H54 (cell line): Measurements from ENCODE around the gene ATR.
"Not testable (repeated sequence)": the region's sequence is repeated elsewhere in the genome, so short reads cannot be mapped to it uniquely, and the experiment has no call there.

Source experiments
- DNase-seq: peaks from one replicate; pipeline ENCODE4 v3.0.0; 2011; ENCODE audit warnings: low spot score, mixed read lengths; ENCODE audit not compliant: insufficient read length
- FAIRE-seq: peaks from 3 replicates; lab custom pipeline; 2011; peaks lifted over from hg19 to GRCh38; lab: Jason Lieb, UNC
- POLR2A ChIP-seq: IDR thresholded peaks from 2 replicates; pipeline ENCODE4 v1.6.1; 2011; ENCODE audit warnings: low read depth, mild to moderate bottlenecking, low read length

The ATR gene

DNA sequence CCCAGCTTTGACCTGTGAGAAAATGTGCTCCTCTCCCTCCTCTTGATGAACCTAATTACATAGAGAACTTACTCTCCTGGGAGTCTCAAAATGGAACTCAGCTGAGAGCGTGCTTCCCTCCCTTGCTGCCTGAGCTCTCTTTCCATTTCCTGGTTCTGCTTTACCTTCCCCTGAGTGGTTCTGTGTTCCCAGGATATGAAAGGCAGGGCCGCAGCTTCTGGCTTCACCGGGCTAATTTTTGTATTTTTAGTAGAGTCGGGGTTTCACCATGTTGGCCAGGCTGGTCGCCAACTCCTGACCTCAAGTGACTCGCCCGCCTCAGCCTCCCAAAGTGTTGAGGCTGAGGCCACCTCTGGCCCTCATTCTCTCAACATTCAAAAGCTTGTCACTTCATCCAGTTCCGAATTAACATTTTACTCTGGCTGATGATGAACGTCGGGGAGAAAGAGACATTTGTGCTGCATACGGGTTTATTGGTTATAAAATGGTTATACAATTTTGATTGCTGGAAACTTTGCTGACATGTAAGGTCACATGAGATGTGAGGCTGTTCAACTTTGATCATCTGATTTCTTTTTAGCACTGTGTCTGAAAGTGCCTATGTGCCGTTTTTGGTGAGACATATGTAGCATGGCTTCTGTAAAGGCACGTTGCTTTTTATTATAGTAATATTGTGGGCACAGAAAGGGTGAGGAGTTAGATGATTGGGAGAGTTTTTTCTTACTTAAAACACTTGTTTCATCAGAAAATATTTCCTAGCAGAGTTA lies 24.3 kb upstream of the ATR start:
- FAIRE-seq (no peak), DNase-seq (no peak)
- TF ChIP-seq POLR2A, result no peak

DNA sequence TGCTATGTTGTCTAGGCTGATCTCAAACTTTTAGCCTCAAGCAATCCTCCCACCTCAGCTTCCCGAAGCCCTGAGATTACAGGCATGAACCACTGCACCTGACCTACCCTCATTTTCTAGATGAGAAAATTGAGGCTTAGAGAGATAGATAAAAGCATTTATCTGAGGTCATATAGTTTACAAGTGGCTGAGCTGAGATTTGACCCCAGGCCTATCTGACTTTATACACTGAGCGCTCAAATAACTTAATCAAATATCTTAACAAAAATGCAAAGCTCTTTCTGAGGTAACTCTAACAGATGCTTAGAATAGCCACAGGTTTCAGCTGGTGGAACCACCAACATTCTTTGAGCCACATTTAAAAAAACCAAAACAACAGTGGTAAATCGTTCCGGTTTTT lies 23.2 kb upstream of the ATR start:
- no peak for DNase-seq
- no peak for TF ChIP-seq POLR2A
- FAIRE-seq, result no peak

DNA sequence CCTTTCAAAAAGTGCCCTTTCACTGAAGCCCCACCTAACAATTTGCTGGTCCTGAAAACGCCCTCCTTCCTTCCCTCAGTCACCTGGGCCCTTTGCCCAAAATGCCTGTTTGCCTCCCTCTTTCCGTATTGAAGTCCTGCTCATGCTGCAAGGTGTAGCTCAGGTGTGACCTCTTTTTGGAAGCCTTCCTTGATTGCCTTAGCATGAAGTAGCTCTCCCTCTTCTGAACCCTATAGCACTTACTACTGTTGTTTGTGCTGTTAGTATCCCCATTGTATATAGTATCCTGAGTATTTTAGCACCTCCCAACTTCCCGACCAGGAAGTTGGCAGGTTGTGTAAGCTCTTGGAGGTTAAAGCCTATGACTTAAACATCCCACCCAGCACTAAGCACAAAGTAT lies 19.4 kb upstream of the ATR start:
- no peak for DNase-seq

DNA sequence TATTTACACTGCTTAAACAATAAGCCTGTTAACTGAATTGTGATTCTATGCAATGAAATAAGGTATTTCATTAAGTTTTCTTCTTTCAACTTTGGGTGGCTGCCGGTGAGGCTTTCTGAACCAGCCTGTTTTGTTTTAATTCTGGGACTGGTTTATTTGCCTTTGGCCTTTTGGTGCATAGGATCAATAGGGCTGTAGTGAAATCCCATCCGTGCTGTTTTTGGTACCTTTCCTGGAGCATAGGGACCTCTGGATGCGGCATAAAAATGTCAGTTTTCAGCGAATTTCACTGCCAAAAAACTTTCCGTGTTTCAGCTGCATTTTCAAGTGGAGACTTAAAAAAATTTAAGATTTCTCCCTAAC lies 18.2 kb upstream of the ATR start:
- no peak for TF ChIP-seq POLR2A
- no peak for FAIRE-seq
- no peak for DNase-seq

More for the DNA sequence above, 19.4 kb upstream of the ATR start:
- no peak for TF ChIP-seq POLR2A
- no peak for FAIRE-seq

DNA sequence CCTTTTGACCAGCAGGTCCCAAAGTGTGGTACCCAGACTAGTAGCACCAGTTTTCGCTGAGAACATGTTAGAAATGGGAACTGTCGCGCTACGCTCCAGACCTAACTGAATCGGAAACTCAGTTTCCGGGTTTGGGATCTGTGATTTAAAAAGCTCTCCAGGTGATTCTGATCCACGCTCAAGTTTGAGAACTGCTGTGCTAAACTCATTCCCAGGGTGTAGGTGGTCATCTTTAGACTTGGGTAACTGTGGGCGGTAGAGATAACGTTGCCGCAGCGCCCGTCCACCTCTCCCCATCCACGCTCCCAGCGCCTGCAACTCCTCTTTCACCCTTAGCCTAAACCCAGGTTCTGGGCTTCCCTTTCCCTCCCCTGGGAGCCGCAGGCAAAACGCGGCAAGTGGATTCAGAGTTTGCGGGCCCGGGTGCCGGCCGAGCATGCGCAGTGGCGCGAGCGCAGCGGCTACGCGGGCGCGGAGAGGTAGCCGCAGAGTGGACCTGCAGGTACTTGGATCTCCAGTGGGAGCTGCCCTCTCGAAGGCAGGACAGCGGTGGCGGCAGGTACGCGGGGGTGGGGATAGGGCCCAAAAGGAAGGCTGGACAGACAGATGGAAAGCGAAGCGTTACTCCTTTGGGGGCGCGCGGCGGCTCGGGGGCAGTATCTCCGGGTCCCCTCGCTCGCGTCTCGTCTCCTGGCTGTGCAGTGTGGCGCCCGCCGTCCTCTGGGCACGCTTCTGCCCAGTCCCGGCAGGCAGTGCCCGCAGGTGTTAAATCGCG lies 17.6 kb upstream of the ATR start, which contains the start of gene PLS1:
TSS of gene PLS1 (plus strand) at position 443 of the 775 bp plus-strand sequence. CDS start 67,845 bp downstream, outside the sequence.
- DNase-seq (peak; percentile 58), FAIRE-seq (peak; percentile 6)
- TF ChIP-seq POLR2A, result peak; percentile 56

DNA sequence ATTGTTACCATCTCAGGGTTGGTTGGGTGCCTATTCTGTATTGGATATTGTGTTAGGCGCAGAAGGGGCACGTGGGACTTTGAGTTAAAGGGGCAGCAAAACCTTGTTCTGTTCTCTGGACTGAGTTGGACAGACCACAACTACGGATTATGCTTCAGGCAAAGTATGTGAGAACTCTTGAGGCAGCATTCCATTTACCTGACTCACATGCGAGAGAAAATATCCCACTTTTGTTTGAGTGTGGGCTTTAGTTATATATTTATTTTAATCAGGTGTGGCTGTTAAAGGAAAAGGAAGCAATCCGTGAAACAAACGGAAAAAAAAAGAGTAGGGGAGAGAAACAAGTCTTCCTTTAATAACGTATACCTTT lies 17.0 kb upstream of the ATR start:
- FAIRE-seq (peak; percentile 85), DNase-seq (peak; percentile 42)

DNA sequence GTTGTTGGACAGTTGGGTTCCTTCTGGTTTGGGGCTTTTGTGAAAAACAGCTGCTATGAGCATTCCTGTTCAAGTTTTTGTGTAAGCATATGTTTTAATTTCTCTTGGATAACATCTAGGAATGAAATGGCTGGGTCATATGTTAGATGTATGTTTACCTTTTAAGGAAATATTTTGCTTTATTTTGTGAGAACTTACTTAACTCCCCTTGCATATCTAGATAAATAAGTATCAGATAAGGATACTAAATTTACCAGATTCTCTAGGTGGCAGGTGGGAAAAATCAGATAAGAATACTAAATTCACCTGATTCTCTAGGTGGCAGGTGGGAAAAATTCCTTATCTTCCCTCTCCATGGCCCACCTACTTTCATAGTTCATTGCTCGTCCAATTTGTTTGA lies 16.6 kb upstream of the ATR start:
- FAIRE-seq (no peak), DNase-seq (no peak)
- TF ChIP-seq POLR2A, result no peak

More for the DNA sequence above, 17.0 kb upstream of the ATR start:
- TF ChIP-seq POLR2A, result no peak

DNA sequence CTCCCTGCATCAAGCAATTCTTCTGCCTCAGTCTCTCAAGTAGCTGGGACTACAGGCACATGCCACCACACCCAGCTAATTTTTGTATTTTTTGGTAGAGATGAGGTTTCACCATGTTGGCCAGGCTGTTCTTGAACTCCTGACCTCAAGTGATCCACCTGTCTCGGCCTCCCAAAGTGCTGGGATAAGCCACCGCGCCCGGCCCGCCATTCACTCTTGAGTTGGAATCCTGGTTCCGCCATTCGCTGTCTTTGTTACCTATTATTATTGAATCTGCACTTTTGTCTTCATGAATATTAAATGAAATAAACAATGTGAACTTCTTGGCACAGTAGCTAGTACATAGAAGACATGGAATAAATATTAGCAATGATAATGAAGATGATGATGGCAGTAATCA lies 13.7 kb upstream of the ATR start:
- not testable (repeated sequence) for FAIRE-seq, DNase-seq

DNA sequence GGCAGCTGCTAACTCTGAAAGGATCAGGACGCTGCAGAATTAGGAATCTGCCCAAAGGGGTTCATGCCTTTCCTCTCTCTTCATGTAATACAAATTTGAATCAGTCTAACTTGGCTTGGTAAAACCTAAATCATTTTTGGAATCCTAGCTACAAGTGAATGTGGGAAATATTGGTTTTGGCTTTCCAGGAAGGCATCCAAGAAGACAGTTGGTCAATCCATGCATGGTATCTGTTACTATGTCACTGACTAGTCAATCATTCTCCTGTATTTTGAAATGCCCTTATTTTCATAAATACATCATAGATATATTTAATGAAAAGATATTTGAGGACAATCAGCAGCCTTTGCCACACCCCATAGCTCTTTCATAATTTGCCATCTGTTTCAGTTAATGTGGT lies 10.2 kb upstream of the ATR start:
- DNase-seq, result no peak
- FAIRE-seq, result no peak
- TF ChIP-seq POLR2A, result no peak

DNA sequence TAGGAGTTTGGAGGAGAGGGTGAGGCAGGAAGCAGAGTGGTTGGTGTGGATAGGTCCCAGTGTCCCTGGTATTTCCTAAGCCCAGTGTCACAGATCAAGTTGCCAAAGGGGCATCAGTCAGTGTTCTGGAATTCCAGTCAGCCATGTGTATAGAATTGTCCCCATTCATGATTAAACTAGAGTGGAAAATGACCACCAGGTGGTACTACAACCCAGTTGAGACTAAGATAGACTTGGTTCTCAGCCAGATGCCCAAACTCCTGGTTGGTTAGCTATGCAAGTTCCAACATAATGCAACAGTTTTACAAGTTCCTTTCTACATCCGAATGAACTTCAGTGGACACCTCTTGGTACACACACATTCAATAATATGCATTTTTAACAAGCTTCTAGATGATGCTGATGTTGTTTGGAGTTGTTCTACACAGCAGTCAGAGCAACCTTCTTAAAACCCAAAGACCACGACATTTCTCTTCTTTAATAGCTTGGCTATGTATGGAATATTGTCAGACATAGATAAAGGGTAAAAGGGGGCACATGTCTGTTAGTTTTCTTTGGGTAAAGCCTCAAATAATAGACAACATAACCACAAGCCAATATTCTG lies 8.4 kb upstream of the ATR start:
- peak; percentile 95 for FAIRE-seq
- DNase-seq, result peak; percentile 30

DNA sequence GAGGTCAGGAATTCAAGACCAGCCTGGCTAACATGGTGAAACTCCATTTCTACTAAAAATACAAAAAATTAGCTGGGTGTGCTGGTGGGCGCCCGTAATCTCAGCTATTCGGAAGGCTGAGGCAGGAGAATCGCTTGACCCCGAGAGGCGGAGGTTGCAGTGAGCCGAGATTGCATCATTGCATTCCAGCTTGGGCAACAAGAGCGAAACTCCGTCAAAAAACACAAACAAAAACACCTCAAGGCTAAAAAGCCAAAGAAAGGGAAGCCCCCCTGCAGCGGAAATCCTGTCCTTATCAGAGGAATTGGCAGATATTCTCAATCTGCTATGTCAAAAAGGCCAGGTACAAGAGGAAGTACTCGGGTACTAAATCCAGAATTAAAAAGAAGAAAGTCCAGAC lies 2.5 kb upstream of the ATR start:
- not testable (repeated sequence) for DNase-seq, FAIRE-seq

More for the DNA sequence above, 8.4 kb upstream of the ATR start:
- no peak for TF ChIP-seq POLR2A

DNA sequence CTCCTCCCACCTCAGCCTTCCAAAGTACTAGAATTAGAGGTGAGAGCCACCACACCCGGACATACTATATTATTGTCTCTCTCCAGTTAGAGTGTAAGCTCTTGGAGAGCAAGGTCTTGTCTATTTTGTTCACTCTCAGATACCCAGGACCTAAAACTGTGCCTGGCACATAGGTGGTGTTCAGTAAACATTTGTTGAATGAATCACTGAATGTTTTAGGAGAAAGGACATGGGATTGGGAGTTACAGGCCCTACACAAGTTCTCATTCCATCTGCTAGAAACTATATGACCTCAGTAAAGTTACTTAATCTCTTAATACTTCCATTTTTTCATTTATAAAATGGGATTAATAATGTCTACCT lies 1.5 kb upstream of the ATR start:
- TF ChIP-seq POLR2A, result no peak
- no peak for FAIRE-seq
- DNase-seq, result no peak

DNA sequence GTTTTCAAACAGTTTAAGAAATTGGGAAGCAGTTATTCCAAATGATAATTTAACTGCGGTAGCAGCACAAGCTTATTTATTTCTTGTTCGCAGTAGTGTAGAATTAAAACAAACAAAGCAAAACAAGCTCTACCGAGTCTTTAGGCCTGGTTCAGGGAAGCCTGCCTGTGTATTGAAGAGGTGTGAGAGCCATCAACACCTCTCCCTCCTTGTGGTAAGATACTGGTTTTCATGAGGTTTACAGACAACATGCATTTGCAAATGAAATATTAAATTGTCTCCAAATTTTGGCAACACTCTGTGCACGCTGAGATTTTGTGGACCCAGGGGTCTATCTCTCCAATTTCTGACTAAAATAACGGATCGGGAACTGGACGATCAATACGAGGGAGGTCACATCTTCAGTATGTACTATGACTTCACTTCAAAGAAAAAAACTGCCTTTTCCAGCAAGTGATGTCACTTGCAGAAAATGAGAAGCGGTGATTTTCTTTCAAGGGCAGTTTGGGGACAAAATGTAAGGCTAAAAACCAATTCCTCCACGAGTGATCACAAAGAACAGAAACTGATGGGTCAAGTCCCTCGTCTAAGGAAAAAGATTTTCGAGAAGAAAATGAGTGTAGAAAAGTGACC lies 721 bp downstream of the ATR start:
- FAIRE-seq (peak; percentile 6), DNase-seq (no peak)
- no peak for TF ChIP-seq POLR2A

DNA sequence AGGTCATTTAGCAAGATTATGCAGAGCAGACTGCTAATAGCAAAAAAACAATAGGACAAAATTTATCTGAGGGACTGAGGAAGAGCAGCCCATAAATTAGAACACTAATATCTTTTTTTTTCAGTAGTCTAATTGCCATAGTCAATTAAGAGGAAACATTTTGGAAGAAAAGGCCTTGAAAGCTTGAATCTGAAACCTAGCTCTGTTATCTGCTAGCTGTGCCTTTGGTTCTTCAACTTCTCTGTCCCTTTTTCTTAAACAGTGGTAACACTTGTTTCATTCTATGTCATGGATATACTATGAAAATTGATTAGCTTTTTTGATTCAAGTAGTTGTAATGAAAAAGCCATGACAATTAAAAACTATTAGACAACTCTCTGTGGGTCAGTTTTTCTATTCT lies 1.7 kb downstream of the ATR start:
- no peak for DNase-seq
- TF ChIP-seq POLR2A, result no peak
- no peak for FAIRE-seq
